Measurements from ENCODE around the gene TBL3. TPM values are rescaled to one million over a fixed set of nuclear protein-coding genes. Genes with fewer than 3 reads are reported as not detected.

The TBL3 gene
- total RNA-seq, 1 experiment from 2014 or later, result 42.4 TPM

DNA sequence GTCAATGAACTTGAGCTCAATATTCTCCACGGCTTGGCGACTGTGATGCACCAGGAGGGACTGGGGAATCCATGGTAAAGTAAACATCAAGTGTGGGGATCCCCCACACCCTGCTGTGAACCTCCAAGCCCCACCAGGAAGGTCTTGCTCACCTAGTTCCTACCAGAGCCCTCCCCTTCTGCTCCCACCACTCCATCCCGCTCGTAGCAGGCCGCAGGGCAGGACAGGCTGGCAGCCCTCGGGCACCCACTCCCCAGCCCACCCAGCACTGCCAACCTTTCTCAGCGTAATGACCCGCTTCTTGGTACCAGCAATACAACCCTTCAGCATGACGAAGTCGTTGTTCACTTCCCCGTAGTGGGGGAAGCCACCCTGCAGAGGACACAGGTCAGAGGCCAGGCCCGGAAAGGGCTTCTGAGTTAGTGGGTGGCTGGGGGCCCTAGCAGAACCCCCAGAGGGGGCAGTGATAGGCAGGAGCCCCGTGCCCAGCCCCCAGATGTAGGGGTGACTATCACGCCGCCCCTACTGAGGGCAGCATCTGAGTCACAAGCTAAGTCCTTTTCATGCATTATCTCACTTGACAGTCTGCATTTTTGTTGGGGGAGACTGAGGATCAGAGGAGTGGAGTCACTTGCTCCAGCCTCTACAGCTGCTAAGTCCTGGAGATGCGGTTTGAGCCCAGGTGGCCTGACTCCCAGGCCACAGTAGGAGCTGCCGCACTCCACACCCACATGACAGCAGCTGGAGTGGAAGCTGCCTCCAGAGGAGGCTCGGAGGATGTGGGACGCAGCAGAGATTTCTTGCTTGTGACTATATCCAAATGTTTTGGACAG lies 26.1 kb upstream of the TBL3 start:
- intact Hi-C loops (cut with micrococcal nuclease; ENCODE audit: unreplicated experiment), result no loop called here
- DNase-seq (ENCODE audit: low read depth, low spot score) (no peak), ATAC-seq (no peak)
- POLR2A ChIA-PET, result no interaction called here
- H3K4me3 ChIP-seq (ENCODE audit: low read depth in 2 of 2, low read length in 2 of 2), result no peak overlapping the region
- no peak overlapping the region for H3K27ac ChIP-seq (ENCODE audit: low read length)
- H3K36me3 ChIP-seq (ENCODE audit: control insufficient read depth, insufficient read depth, low read length), result no peaks in the 10 kb centered on the region; the same call in 1 of the 2 replicates
- CTCF ChIA-PET, result no interaction called here
- no peaks in the 10 kb centered on the region for H3K9me3 ChIP-seq (ENCODE audit: control insufficient read depth, insufficient read depth, low read depth, low read length)
- no TSS peak for BruUV-seq (replicated peaks)
- TF ChIP-seq POLR2AphosphoS5 (IDR thresholded peaks at IDR 0.05; ENCODE audit: low read depth, low read length) (no peak), SIN3A (IDR thresholded peaks at IDR 0.05; ENCODE audit: borderline replicate concordance, insufficient read depth, low read depth, low read length) (no peak), TCF7L2 (IDR thresholded peaks at IDR 0.05; ENCODE audit: low read depth, low read length) (no peak)
- TF ChIP-seq, protein P1, sequence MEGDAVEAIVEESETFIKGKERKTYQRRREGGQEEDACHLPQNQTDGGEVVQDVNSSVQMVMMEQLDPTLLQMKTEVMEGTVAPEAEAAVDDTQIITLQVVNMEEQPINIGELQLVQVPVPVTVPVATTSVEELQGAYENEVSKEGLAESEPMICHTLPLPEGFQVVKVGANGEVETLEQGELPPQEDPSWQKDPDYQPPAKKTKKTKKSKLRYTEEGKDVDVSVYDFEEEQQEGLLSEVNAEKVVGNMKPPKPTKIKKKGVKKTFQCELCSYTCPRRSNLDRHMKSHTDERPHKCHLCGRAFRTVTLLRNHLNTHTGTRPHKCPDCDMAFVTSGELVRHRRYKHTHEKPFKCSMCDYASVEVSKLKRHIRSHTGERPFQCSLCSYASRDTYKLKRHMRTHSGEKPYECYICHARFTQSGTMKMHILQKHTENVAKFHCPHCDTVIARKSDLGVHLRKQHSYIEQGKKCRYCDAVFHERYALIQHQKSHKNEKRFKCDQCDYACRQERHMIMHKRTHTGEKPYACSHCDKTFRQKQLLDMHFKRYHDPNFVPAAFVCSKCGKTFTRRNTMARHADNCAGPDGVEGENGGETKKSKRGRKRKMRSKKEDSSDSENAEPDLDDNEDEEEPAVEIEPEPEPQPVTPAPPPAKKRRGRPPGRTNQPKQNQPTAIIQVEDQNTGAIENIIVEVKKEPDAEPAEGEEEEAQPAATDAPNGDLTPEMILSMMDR (IDR thresholded peaks at IDR 0.05), result no peak
- TF ChIP-seq, protein P2, sequence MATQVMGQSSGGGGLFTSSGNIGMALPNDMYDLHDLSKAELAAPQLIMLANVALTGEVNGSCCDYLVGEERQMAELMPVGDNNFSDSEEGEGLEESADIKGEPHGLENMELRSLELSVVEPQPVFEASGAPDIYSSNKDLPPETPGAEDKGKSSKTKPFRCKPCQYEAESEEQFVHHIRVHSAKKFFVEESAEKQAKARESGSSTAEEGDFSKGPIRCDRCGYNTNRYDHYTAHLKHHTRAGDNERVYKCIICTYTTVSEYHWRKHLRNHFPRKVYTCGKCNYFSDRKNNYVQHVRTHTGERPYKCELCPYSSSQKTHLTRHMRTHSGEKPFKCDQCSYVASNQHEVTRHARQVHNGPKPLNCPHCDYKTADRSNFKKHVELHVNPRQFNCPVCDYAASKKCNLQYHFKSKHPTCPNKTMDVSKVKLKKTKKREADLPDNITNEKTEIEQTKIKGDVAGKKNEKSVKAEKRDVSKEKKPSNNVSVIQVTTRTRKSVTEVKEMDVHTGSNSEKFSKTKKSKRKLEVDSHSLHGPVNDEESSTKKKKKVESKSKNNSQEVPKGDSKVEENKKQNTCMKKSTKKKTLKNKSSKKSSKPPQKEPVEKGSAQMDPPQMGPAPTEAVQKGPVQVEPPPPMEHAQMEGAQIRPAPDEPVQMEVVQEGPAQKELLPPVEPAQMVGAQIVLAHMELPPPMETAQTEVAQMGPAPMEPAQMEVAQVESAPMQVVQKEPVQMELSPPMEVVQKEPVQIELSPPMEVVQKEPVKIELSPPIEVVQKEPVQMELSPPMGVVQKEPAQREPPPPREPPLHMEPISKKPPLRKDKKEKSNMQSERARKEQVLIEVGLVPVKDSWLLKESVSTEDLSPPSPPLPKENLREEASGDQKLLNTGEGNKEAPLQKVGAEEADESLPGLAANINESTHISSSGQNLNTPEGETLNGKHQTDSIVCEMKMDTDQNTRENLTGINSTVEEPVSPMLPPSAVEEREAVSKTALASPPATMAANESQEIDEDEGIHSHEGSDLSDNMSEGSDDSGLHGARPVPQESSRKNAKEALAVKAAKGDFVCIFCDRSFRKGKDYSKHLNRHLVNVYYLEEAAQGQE (IDR thresholded peaks at IDR 0.05; ENCODE audit: insufficient read depth in 1 of 2, low read depth in 2 of 2, low read length in 1 of 2), result no peak
- in situ Hi-C loops (cut with HindIII; ENCODE audit: low pct_unique_long_range_greater_than_20kb, low sequenced_read_pairs), result no loop called here
- no peaks in the 10 kb centered on the region for H3K27me3 ChIP-seq (ENCODE audit: control insufficient read depth, insufficient read depth, low read length)
- peaks cover 11% of the 10 kb centered on the region for H3K4me1 ChIP-seq (ENCODE audit: control insufficient read depth, insufficient read depth, low read length)

DNA sequence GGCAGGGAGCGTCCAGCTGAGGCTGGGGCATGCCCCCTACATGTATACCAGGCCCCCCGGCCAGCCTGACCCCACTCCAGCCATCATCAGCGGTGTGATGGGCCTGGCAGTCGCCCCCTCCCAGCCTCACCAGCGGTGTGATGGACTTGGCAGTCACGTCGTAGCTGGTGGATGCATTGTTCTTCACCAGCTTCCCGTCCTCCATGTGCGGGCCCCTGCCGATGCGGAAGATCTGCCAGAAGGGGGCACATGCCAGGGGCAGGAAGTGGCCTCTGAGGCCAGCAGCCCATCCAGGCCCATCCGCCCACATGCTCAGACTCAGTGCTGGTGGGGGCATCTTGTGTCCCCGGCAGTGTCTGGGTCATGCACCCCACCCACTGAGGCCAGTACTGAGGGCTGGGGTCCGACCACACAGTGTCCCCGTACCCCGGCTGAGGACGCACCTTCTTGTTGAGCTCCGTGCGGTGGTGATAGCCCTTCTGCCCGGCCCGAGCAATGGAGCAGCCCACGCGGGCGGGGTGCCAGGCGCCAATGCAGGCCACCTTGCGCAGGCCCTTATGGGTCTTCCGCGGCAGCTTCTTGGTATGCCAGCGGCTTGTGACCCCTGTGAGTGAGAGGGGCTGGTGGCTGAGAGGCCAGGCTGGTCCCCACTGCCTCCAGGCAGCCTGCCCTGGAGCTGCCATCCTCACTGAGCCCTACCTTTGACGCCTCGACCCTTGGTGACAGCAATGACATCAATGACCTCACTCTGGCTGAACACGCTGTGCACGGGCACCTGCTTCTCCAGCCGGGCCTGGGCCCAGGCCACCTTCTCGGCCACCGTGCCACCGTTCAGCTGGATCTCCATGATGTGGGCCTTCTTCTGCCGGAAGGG lies 25.1 kb upstream of the TBL3 start:
- no peak for TF ChIP-seq TCF7L2 (IDR thresholded peaks at IDR 0.05; ENCODE audit: low read depth, low read length)
- TF ChIP-seq, protein P2 (IDR thresholded peaks at IDR 0.05; ENCODE audit: insufficient read depth in 1 of 2, low read depth in 2 of 2, low read length in 1 of 2), result no peak
- TF ChIP-seq POLR2AphosphoS5 (IDR thresholded peaks at IDR 0.05; ENCODE audit: low read depth, low read length), result no peak
- TF ChIP-seq, protein P1 (IDR thresholded peaks at IDR 0.05), result no peak
- TF ChIP-seq SIN3A (IDR thresholded peaks at IDR 0.05; ENCODE audit: borderline replicate concordance, insufficient read depth, low read depth, low read length), result no peak
- Histone ChIP-seq H3K36me3 (ENCODE audit: control insufficient read depth, insufficient read depth, low read length) (no peaks in the 10 kb centered on the region; the same call in 1 of the 2 replicates), H3K27me3 (ENCODE audit: control insufficient read depth, insufficient read depth, low read length) (no peaks in the 10 kb centered on the region), H3K4me1 (ENCODE audit: control insufficient read depth, insufficient read depth, low read length) (peaks cover 8% of the 10 kb centered on the region), H3K27ac (ENCODE audit: low read length) (no peak overlapping the region), H3K4me3 (ENCODE audit: low read depth in 2 of 2, low read length in 2 of 2) (no peak overlapping the region), H3K9me3 (ENCODE audit: control insufficient read depth, insufficient read depth, low read depth, low read length) (no peaks in the 10 kb centered on the region)
- POLR2A ChIA-PET, result no interaction called here
- CTCF ChIA-PET, result no interaction called here
- no TSS peak for BruUV-seq (replicated peaks)
- intact Hi-C loops (cut with micrococcal nuclease; ENCODE audit: unreplicated experiment), result no loop called here
- in situ Hi-C loops (cut with HindIII; ENCODE audit: low pct_unique_long_range_greater_than_20kb, low sequenced_read_pairs), result no loop called here
- no peak for DNase-seq (ENCODE audit: low read depth, low spot score)
- ATAC-seq, result no peak
